SK-N-MC (cell line): Measurements from ENCODE around the gene SYT2.

Experiments
- DNase-seq: peaks from one replicate; pipeline ENCODE4 v3.0.0-alpha.2; 2011; ENCODE audit warnings: low read depth, low spot score
- H3K27ac ChIP-seq: fragments of 200-600 bp; sonication (generic); 2 replicates; pipeline ENCODE4 v1.5.1; 2016; ENCODE audit warnings: mixed run types
- H3K36me3 ChIP-seq: fragments of 200-600 bp; sonication (generic); 2 replicates; pipeline ENCODE4 v1.6.1; 2017; ENCODE audit warnings: antibody characterized with exemption, low read length, mixed read lengths; ENCODE audit not compliant: insufficient read depth
- H3K4me3 ChIP-seq: fragments of 200-600 bp; sonication (generic); 2 replicates; pipeline ENCODE4 v1.5.1; 2016
- H3K9ac ChIP-seq: fragments of 200-600 bp; sonication (generic); 2 replicates; pipeline ENCODE4 v1.8.0; 2017; ENCODE audit warnings: mixed run types, mixed read lengths; ENCODE audit not compliant: insufficient read length
- H3K9me3 ChIP-seq: fragments of 200-600 bp; sonication (generic); 2 replicates; pipeline ENCODE4 v1.6.1; 2017; ENCODE audit warnings: low read depth, mild to moderate bottlenecking, antibody characterized with exemption, low read length, moderate library complexity, mixed read lengths
- EZH2 ChIP-seq: fragments of 200-600 bp; sonication (generic); IDR thresholded peaks from one replicate; pipeline ENCODE4 v1.6.1; 2017; ENCODE audit warnings: antibody characterized with exemption
- FOXP2 ChIP-seq: optimal IDR thresholded peaks from 2 replicates; pipeline ENCODE3; 2011; ENCODE audit warnings: mild to moderate bottlenecking, moderate library complexity; ENCODE audit not compliant: insufficient read depth; ENCODE audit errors: extremely low read length, control extremely low read depth
- POLR2AphosphoS5 ChIP-seq: IDR thresholded peaks from 2 replicates; pipeline ENCODE4 v1.6.1; 2012; ENCODE audit warnings: mild to moderate bottlenecking, low read depth, low read length, borderline replicate concordance

SYT2 gene

DNA sequence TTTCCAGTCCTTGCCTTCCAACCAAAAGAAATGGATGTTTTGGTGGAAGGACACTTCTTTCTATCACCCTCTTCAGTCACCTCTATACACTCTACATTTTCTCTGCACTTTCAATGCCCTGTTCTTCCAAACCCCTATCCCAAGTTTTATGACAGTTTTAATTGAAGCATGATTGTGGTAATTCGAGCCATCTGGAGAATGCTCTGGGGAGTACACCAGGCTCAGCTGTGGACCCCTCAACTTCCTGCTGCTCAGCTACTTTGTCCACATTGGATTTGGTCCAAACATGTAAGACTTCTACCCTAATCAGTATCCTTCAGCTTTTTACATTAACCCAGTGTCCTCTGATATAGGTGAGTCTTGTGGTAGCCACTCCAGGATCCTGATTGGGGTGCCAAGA lies 129.6 kb downstream of the SYT2 start:
- Histone ChIP-seq H3K4me3 (no peak overlapping the region), H3K27ac (no peak overlapping the region), H3K36me3 (no peaks in the 10 kb centered on the region), H3K9ac (no peak overlapping the region), H3K9me3 (no peaks in the 10 kb centered on the region)
- no peak for DNase-seq
- TF ChIP-seq POLR2AphosphoS5 (no peak), EZH2 (no peak), FOXP2 (no peak)

- H3K27ac ChIP-seq: no peak overlapping the region
- H3K4me3 ChIP-seq: no peak overlapping the region
- no peaks in the 10 kb centered on the region for H3K36me3 ChIP-seq
- no peak overlapping the region for H3K9ac ChIP-seq
- H3K9me3 ChIP-seq: no peaks in the 10 kb centered on the region
- TF ChIP-seq FOXP2 (no peak), EZH2 (no peak), POLR2AphosphoS5 (no peak)
- DNase-seq: no peak
Observed at GRCh38 chr1:202579806-202580205, 130.4 kb downstream of the SYT2 start.

- Histone ChIP-seq H3K27ac (peak overlapping the region; percentile 96), H3K36me3 (no peaks in the 10 kb centered on the region), H3K4me3 (peak overlapping the region; percentile 71), H3K9me3 (no peaks in the 10 kb centered on the region), H3K9ac (peak overlapping the region; percentile 37)
- no peak for DNase-seq
- TF ChIP-seq POLR2AphosphoS5 (no peak; the same call in 1 of the 2 replicates), EZH2 (no peak), FOXP2 (no peak)
Observed at GRCh38 chr1:202578565-202578964, 131.7 kb downstream of the SYT2 start.

- Histone ChIP-seq H3K9ac (peak overlapping the region; percentile 37), H3K9me3 (no peaks in the 10 kb centered on the region), H3K4me3 (peak overlapping the region; percentile 71), H3K27ac (peak overlapping the region; percentile 96), H3K36me3 (no peaks in the 10 kb centered on the region)
- peak; percentile 78 for DNase-seq
- TF ChIP-seq POLR2AphosphoS5 (peak; percentile 40; the same call in 1 of the 2 replicates), EZH2 (no peak), FOXP2 (no peak)
Observed at GRCh38 chr1:202578001-202578504, 132.2 kb downstream of the SYT2 start.

- no peak for DNase-seq
- Histone ChIP-seq H3K9me3 (no peaks in the 10 kb centered on the region), H3K27ac (peak overlapping the region; percentile 96), H3K36me3 (no peaks in the 10 kb centered on the region), H3K9ac (peak overlapping the region; percentile 8), H3K4me3 (peak overlapping the region; percentile 71)
- no peak for TF ChIP-seq FOXP2
- TF ChIP-seq EZH2: no peak
Observed at GRCh38 chr1:202577381-202577780, 132.9 kb downstream of the SYT2 start.

- peak overlapping the region; percentile 8 for H3K9ac ChIP-seq
- peak overlapping the region; percentile 71 for H3K4me3 ChIP-seq
- H3K27ac ChIP-seq: peak overlapping the region; percentile 96
- no peaks in the 10 kb centered on the region for H3K9me3 ChIP-seq
- TF ChIP-seq POLR2AphosphoS5: no peak
- TF ChIP-seq FOXP2: no peak
- TF ChIP-seq EZH2: no peak
- no peaks in the 10 kb centered on the region for H3K36me3 ChIP-seq
- no peak for DNase-seq
Observed at GRCh38 chr1:202576816-202577215, 133.4 kb downstream of the SYT2 start.

GRCh38 chr1:202575918-202576653 lies 134.2 kb downstream of the SYT2 start:
- no peaks in the 10 kb centered on the region for H3K9me3 ChIP-seq
- peak overlapping the region; percentile 96; the same call in 1 of the 2 replicates for H3K27ac ChIP-seq

DNA sequence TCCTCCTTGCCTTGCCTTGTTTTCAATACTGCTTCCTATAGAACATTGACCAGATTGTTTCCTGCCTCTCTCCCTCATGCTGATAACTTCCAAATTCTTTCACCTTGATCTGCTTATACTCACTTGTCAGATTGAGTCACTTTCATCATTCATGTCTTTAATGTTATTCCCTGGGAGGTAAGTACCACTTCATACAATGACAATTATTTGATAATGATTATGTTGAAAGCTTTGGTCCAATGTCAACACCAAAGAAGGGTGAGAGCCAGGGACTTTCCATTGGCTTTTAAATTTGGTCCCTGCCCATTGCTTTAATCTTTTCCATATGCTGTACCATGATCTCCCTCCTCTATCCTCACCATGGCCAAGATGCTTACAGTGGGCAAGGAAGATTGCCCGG lies 137.4 kb downstream of the SYT2 start:
- no peaks in the 10 kb centered on the region for H3K9me3 ChIP-seq
- H3K27ac ChIP-seq: no peak overlapping the region
- no peak for DNase-seq
- no peak overlapping the region for H3K9ac ChIP-seq
- no peak for TF ChIP-seq FOXP2
- TF ChIP-seq EZH2: no peak
- TF ChIP-seq POLR2AphosphoS5: no peak
- H3K4me3 ChIP-seq: no peak overlapping the region
- H3K36me3 ChIP-seq: no peaks in the 10 kb centered on the region

More at GRCh38 chr1:202575918-202576653, 134.2 kb downstream of the SYT2 start:
- Histone ChIP-seq H3K4me3 (peak overlapping the region; percentile 71; the same call in 1 of the 2 replicates), H3K36me3 (no peaks in the 10 kb centered on the region), H3K9ac (no peak overlapping the region)
- TF ChIP-seq POLR2AphosphoS5 (no peak), EZH2 (no peak), FOXP2 (no peak)
- no peak for DNase-seq
